ENCODE results near the gene GPN3. TPM values are rescaled to one million over a fixed set of nuclear protein-coding genes. Genes with fewer than 3 reads are reported as not detected.
"Not testable (repeated sequence)": the region's sequence is repeated elsewhere in the genome, so short reads cannot be mapped to it uniquely, and the experiment has no call there.

Gene GPN3
- 66.5 and 76.4 TPM in 2 replicates for total RNA-seq (2014; rRNA removed; shearing (Covaris generic))

GRCh38 chr12:110468214-110469048 lies at the start of gene GPN3, which contains the start of gene FAM216A:
Gene GPN3, minus strand, starts transcription at chr12:110468257. Its CDS starts 54 bp downstream, at chr12:110468203.
Gene FAM216A, plus strand, starts transcription at chr12:110468845. Its CDS starts 31 bp downstream, at chr12:110468876.
- peak; percentile 99 for DNase-seq (ENCODE audit: low read depth)

GRCh38 chr12:110516995-110517394 lies 48.9 kb upstream of the GPN3 start:
- no peak for DNase-seq (ENCODE audit: low read depth)

- DNase-seq (ENCODE audit: low read depth): no peak
These were observed 46.3 kb upstream of the GPN3 start for GRCh38 chr12:110514363-110514762.

- no peak for DNase-seq (ENCODE audit: low read depth)
These were observed 45.8 kb upstream of the GPN3 start for GRCh38 chr12:110513842-110514241.

GRCh38 chr12:110508071-110508586 lies 40.1 kb upstream of the GPN3 start:
- DNase-seq (ENCODE audit: low read depth): no peak

GRCh38 chr12:110505332-110505731 lies 37.3 kb upstream of the GPN3 start:
- no peak for DNase-seq (ENCODE audit: low read depth)

- DNase-seq (ENCODE audit: low read depth): no peak
These were observed 35.4 kb upstream of the GPN3 start for GRCh38 chr12:110503432-110503831.

- peak; percentile 98 for DNase-seq (ENCODE audit: low read depth)
These were observed 34.0 kb upstream of the GPN3 start, which contains the start of the genes RAD9B and VPS29 for GRCh38 chr12:110501752-110502738. Gene RAD9B, plus strand, starts transcription at chr12:110502331. Its CDS starts 7 bp downstream, at chr12:110502338. Gene VPS29, minus strand, starts transcription at chr12:110502111. Its CDS starts 60 bp downstream, at chr12:110502051.

- DNase-seq (ENCODE audit: low read depth): peak; percentile 67
These were observed 33.3 kb upstream of the GPN3 start for GRCh38 chr12:110501399-110501751.

- no peak for DNase-seq (ENCODE audit: low read depth)
These were observed 31.1 kb upstream of the GPN3 start for GRCh38 chr12:110498984-110499706.

- DNase-seq (ENCODE audit: low read depth): no peak
These were observed 7.4 kb upstream of the GPN3 start for GRCh38 chr12:110475426-110475825.

GRCh38 chr12:110467847-110468213 lies 227 bp downstream of the GPN3 start:
- no peak for DNase-seq (ENCODE audit: low read depth)

GRCh38 chr12:110466791-110467190 lies 1.3 kb downstream of the GPN3 start:
- DNase-seq (ENCODE audit: low read depth): no peak

GRCh38 chr12:110465765-110466164 lies 2.3 kb downstream of the GPN3 start:
- DNase-seq (ENCODE audit: low read depth): not testable (repeated sequence)

GRCh38 chr12:110465024-110465423 lies 3.0 kb downstream of the GPN3 start:
- no peak for DNase-seq (ENCODE audit: low read depth)

- not testable (repeated sequence) for DNase-seq (ENCODE audit: low read depth)
These were observed 6.9 kb downstream of the GPN3 start for GRCh38 chr12:110461189-110461588.

GRCh38 chr12:110458756-110459155 lies 9.3 kb downstream of the GPN3 start:
- no peak for DNase-seq (ENCODE audit: low read depth)

GRCh38 chr12:110453569-110454296 lies 14.3 kb downstream of the GPN3 start:
- DNase-seq (ENCODE audit: low read depth): no peak

GRCh38 chr12:110451263-110451662 lies 16.8 kb downstream of the GPN3 start:
- no peak for DNase-seq (ENCODE audit: low read depth)

- DNase-seq (ENCODE audit: low read depth): peak; percentile 98
These were observed 18.1 kb downstream of the GPN3 start, which contains the start of gene ARPC3 for GRCh38 chr12:110449799-110450497. Gene ARPC3, minus strand, starts transcription at chr12:110450337. Its CDS starts 77 bp downstream, at chr12:110450260.
